MM.1S (cell line): ENCODE data around the gene DPYSL4.

Source experiments
- DNase-seq: peaks from one replicate; pipeline ENCODE4 v3.0.0-alpha.2; 2015
- H2AFZ ChIP-seq: fragments of 300-600 bp; sonication (generic); 2 replicates; pipeline ENCODE4 v1.6.0; 2016; ENCODE audit warnings: antibody characterized with exemption, low read length
- H3F3A ChIP-seq: fragments of 300-600 bp; sonication (generic); 2 replicates; pipeline ENCODE4 v1.6.1; 2016; ENCODE audit warnings: mild to moderate bottlenecking, antibody characterized with exemption, low read length, moderate library complexity, mixed read lengths; ENCODE audit not compliant: insufficient read depth
- H3K27ac ChIP-seq: fragments of 300-600 bp; sonication (generic); 2 replicates; pipeline ENCODE4 v1.5.1; 2016; ENCODE audit warnings: mild to moderate bottlenecking, low read length
- H3K27me3 ChIP-seq: fragments of 300-600 bp; sonication (generic); replicated peaks from 2 replicates; pipeline ENCODE4 v1.6.0; 2016; ENCODE audit warnings: low read length; ENCODE audit not compliant: insufficient read depth
- H3K36me3 ChIP-seq: fragments of 300-600 bp; sonication (generic); replicated peaks from 2 replicates; pipeline ENCODE4 v1.6.1; 2016; ENCODE audit warnings: mild to moderate bottlenecking, low read length, mixed read lengths; ENCODE audit not compliant: insufficient read depth
- H3K4me1 ChIP-seq: fragments of 300-600 bp; sonication (generic); 2 replicates; pipeline ENCODE4 v1.6.1; 2016; ENCODE audit warnings: low read length, mixed read lengths
- H3K4me2 ChIP-seq: fragments of 300-600 bp; sonication (generic); 2 replicates; pipeline ENCODE4 v1.6.0; 2016; ENCODE audit warnings: low read depth, low read length
- H3K4me3 ChIP-seq: fragments of 300-600 bp; sonication (generic); 2 replicates; pipeline ENCODE4 v1.5.1; 2016; ENCODE audit warnings: low read length, mixed read lengths
- H3K79me2 ChIP-seq: fragments of 300-600 bp; sonication (generic); 2 replicates; pipeline ENCODE4 v1.6.1; 2016; ENCODE audit warnings: mixed run types, low read length, mixed read lengths
- H3K9ac ChIP-seq: fragments of 300-600 bp; sonication (generic); 2 replicates; pipeline ENCODE4 v1.6.1; 2016; ENCODE audit warnings: low read length, mixed read lengths
- H3K9me2 ChIP-seq: fragments of 300-600 bp; sonication (generic); replicated peaks from 2 replicates; pipeline ENCODE4 v1.6.1; 2016; ENCODE audit warnings: mild to moderate bottlenecking, low read length, mixed read lengths; ENCODE audit not compliant: insufficient read depth
- H3K9me3 ChIP-seq: fragments of 300-600 bp; sonication (generic); replicated peaks from 2 replicates; pipeline ENCODE4 v1.6.1; 2016; ENCODE audit warnings: mild to moderate bottlenecking, low read length, mixed read lengths; ENCODE audit not compliant: insufficient read depth
- H4K20me1 ChIP-seq: fragments of 300-600 bp; sonication (generic); 2 replicates; pipeline ENCODE4 v1.6.1; 2016; ENCODE audit warnings: mild to moderate bottlenecking, low read length, moderate library complexity, mixed read lengths; ENCODE audit not compliant: insufficient read depth
- EZH2 ChIP-seq: fragments of 300-600 bp; sonication (generic); optimal IDR thresholded peaks from 2 replicates; pipeline ENCODE3; 2017; ENCODE audit warnings: low read depth, mild to moderate bottlenecking, antibody characterized with exemption, low read length, mixed read lengths
- EZH2phosphoT487 ChIP-seq: fragments of 300-600 bp; sonication (generic); IDR thresholded peaks from 2 replicates; pipeline ENCODE4 v1.6.1; 2018; ENCODE audit warnings: antibody characterized with exemption, low read length
- TF ChIP-seq, protein P1 (sequence below): fragments of 300-600 bp; sonication (generic); IDR thresholded peaks from 2 replicates; pipeline ENCODE4 v1.5.1; 2016; ENCODE audit warnings: antibody characterized with exemption, low read length, mixed read lengths

DPYSL4 gene

DNA sequence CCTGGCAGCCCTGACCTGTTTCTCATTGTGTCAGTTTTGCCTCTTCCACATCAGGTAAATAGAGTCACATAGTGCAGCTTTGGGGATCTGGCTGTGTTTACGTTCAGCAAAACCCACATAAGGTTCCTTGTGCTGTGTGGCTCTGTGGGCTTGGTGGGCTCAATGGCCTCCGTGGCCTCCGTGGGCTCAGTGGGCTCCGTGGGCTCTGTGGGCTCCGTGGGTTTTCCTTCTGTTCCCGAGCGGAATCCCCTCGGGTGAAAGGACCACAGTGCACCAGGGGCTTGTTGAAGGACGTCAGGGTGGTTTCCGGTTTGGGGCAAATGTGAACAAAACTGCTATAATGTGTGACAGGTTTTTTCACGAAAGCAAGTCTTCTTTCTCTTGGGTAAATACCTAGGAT, 12.5 kb upstream of the DPYSL4 start:
- H3K9me2 ChIP-seq = no peaks in the 10 kb centered on the region
- no peaks in the 10 kb centered on the region for H3K36me3 ChIP-seq
- H3K9me3 ChIP-seq = no peaks in the 10 kb centered on the region
- H3K27me3 ChIP-seq = peaks cover 43% of the 10 kb centered on the region
- no peak overlapping the region for H3K27ac ChIP-seq
- no peak overlapping the region for H3K4me2 ChIP-seq
- no peaks in the 10 kb centered on the region for H4K20me1 ChIP-seq
- H3K4me3 ChIP-seq = no peak overlapping the region
- no peaks in the 10 kb centered on the region for H3F3A ChIP-seq
- H3K79me2 ChIP-seq = no peaks in the 10 kb centered on the region
- no peaks in the 10 kb centered on the region for H3K4me1 ChIP-seq
- TF ChIP-seq, protein P1, sequence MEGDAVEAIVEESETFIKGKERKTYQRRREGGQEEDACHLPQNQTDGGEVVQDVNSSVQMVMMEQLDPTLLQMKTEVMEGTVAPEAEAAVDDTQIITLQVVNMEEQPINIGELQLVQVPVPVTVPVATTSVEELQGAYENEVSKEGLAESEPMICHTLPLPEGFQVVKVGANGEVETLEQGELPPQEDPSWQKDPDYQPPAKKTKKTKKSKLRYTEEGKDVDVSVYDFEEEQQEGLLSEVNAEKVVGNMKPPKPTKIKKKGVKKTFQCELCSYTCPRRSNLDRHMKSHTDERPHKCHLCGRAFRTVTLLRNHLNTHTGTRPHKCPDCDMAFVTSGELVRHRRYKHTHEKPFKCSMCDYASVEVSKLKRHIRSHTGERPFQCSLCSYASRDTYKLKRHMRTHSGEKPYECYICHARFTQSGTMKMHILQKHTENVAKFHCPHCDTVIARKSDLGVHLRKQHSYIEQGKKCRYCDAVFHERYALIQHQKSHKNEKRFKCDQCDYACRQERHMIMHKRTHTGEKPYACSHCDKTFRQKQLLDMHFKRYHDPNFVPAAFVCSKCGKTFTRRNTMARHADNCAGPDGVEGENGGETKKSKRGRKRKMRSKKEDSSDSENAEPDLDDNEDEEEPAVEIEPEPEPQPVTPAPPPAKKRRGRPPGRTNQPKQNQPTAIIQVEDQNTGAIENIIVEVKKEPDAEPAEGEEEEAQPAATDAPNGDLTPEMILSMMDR = no peak
- TF ChIP-seq EZH2phosphoT487 = no peak
- no peak for TF ChIP-seq EZH2
- no peak for DNase-seq
- H2AFZ ChIP-seq = no peak overlapping the region
- no peak overlapping the region for H3K9ac ChIP-seq

DNA sequence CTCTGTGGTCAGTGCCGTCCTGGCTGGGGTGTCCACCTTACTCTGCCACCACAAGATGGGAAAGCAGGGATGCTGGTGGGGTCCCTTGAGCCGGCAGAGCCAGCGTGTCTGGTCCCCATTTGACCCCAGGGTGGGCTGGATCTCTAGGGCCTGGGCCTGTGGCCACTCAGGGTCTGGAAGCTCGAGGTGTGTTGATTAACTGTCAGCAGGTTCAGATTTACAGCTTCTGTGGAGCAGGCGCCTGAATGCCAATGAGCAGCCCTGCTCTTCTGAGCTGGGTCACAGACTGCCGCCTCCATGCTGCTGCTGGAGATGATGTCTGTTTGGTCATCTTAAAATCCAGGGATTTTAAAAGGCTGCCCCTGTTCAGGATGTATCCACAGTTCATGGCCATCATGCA, 11.3 kb upstream of the DPYSL4 start:
- Histone ChIP-seq H4K20me1 (no peaks in the 10 kb centered on the region), H3K79me2 (no peaks in the 10 kb centered on the region), H3K9me3 (no peaks in the 10 kb centered on the region), H3K4me2 (no peak overlapping the region), H3K4me1 (no peaks in the 10 kb centered on the region), H3K9me2 (no peaks in the 10 kb centered on the region), H3K27ac (no peak overlapping the region), H3K36me3 (no peaks in the 10 kb centered on the region), H2AFZ (no peak overlapping the region), H3F3A (no peaks in the 10 kb centered on the region), H3K27me3 (peaks cover 32% of the 10 kb centered on the region), H3K9ac (no peak overlapping the region), H3K4me3 (no peak overlapping the region)
- TF ChIP-seq EZH2 = no peak
- TF ChIP-seq, protein P1 = no peak
- DNase-seq = no peak

DNA sequence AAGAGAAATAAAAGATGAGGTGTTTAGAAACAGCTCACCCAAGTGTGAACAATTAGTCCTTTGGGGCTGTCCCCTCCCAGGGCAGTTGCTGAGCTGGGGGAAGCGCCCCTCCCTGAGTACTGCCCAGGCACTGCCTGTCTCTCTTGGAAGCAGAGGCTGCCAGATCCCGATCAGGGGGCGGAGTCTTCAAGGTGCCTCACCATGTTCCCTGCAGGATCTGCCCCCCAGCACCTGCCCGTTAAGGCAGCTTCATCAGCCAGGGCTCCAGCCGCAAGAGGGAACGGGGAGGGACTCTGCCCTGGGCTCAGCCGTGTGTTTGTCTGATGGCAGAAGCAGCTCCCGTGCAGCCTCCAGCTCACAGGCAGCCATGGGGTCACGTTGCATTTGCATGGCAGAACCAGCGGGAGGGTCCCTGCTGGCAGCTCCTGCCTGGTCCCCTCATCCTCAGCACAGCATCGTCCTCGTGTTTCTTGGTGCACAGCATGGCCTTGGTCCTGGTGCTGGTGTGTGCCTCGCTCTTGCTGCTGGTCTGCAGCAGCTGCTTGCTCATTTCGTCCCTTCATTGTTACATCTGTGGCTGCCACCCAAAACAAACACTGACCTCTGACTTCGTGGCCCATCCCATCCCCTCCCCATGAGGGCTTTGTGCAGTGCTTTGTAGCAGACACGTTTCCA, 10.7 kb upstream of the DPYSL4 start:
- no peaks in the 10 kb centered on the region for H4K20me1 ChIP-seq
- no peaks in the 10 kb centered on the region for H3K4me1 ChIP-seq
- H3F3A ChIP-seq = no peaks in the 10 kb centered on the region
- H3K9me2 ChIP-seq = no peaks in the 10 kb centered on the region
- no peak overlapping the region for H3K9ac ChIP-seq
- DNase-seq = no peak
- TF ChIP-seq EZH2 (no peak), EZH2phosphoT487 (no peak)
- TF ChIP-seq, protein P1 = no peak
- no peak overlapping the region for H3K4me2 ChIP-seq
- peaks cover 28% of the 10 kb centered on the region for H3K27me3 ChIP-seq
- H3K27ac ChIP-seq = no peak overlapping the region
- H2AFZ ChIP-seq = no peak overlapping the region
- H3K79me2 ChIP-seq = no peaks in the 10 kb centered on the region
- H3K4me3 ChIP-seq = no peak overlapping the region
- no peaks in the 10 kb centered on the region for H3K36me3 ChIP-seq
- H3K9me3 ChIP-seq = no peaks in the 10 kb centered on the region
